ENCODE measurements around the gene UBR2.

The UBR2 gene

GRCh38 chr6:42693725-42694323, 130.0 kb downstream of the UBR2 start:
- TF ChIP-seq NFIC (IDR thresholded peaks at IDR 0.05) (no peak), TCF12 (IDR thresholded peaks at IDR 0.05; ENCODE audit: low read depth) (no peak), CEBPB (IDR thresholded peaks at IDR 0.05) (no peak), TEAD4 (IDR thresholded peaks at IDR 0.05) (no peak), CREB1 (IDR thresholded peaks at IDR 0.05; ENCODE audit: low read depth) (no peak), USF1 (IDR thresholded peaks at IDR 0.05) (no peak), MAX (IDR thresholded peaks at IDR 0.05) (no peak), REST (IDR thresholded peaks at IDR 0.05; ENCODE audit: low read depth) (no peak), YY1 (IDR thresholded peaks at IDR 0.05; ENCODE audit: low read depth) (no peak), EGR1 (IDR thresholded peaks at IDR 0.05) (no peak), FOXM1 (IDR thresholded peaks at IDR 0.05; ENCODE audit: borderline replicate concordance, low read depth) (no peak), EP300 (IDR thresholded peaks at IDR 0.05; ENCODE audit: borderline replicate concordance) (no peak), RAD21 (IDR thresholded peaks at IDR 0.05; ENCODE audit: low read depth) (no peak), TAF1 (IDR thresholded peaks at IDR 0.05; ENCODE audit: low read depth) (no peak), ZBTB7A (IDR thresholded peaks at IDR 0.05; ENCODE audit: low read depth) (no peak)

- TF ChIP-seq EGR1 (IDR thresholded peaks at IDR 0.05) (no peak), RAD21 (IDR thresholded peaks at IDR 0.05; ENCODE audit: low read depth) (no peak), YY1 (IDR thresholded peaks at IDR 0.05; ENCODE audit: low read depth) (no peak), TEAD4 (IDR thresholded peaks at IDR 0.05) (no peak), EP300 (IDR thresholded peaks at IDR 0.05; ENCODE audit: borderline replicate concordance) (no peak), REST (IDR thresholded peaks at IDR 0.05; ENCODE audit: low read depth) (no peak), MAX (IDR thresholded peaks at IDR 0.05) (no peak), CREB1 (IDR thresholded peaks at IDR 0.05; ENCODE audit: low read depth) (no peak), CEBPB (IDR thresholded peaks at IDR 0.05) (no peak), ZBTB7A (IDR thresholded peaks at IDR 0.05; ENCODE audit: low read depth) (no peak), TAF1 (IDR thresholded peaks at IDR 0.05; ENCODE audit: low read depth) (no peak), FOXM1 (IDR thresholded peaks at IDR 0.05; ENCODE audit: borderline replicate concordance, low read depth) (no peak), NFIC (IDR thresholded peaks at IDR 0.05) (no peak), TCF12 (IDR thresholded peaks at IDR 0.05; ENCODE audit: low read depth) (no peak), USF1 (IDR thresholded peaks at IDR 0.05) (no peak)
These were observed 130.8 kb downstream of the UBR2 start for GRCh38 chr6:42694586-42694985.

- TF ChIP-seq FOXM1 (IDR thresholded peaks at IDR 0.05; ENCODE audit: borderline replicate concordance, low read depth) (no peak), ZBTB7A (IDR thresholded peaks at IDR 0.05; ENCODE audit: low read depth) (no peak), EGR1 (IDR thresholded peaks at IDR 0.05) (no peak), TCF12 (IDR thresholded peaks at IDR 0.05; ENCODE audit: low read depth) (no peak), TAF1 (IDR thresholded peaks at IDR 0.05; ENCODE audit: low read depth) (no peak), CREB1 (IDR thresholded peaks at IDR 0.05; ENCODE audit: low read depth) (no peak), MAX (IDR thresholded peaks at IDR 0.05) (no peak), TEAD4 (IDR thresholded peaks at IDR 0.05) (no peak), NFIC (IDR thresholded peaks at IDR 0.05) (no peak), EP300 (IDR thresholded peaks at IDR 0.05; ENCODE audit: borderline replicate concordance) (no peak), RAD21 (IDR thresholded peaks at IDR 0.05; ENCODE audit: low read depth) (no peak), YY1 (IDR thresholded peaks at IDR 0.05; ENCODE audit: low read depth) (no peak), USF1 (IDR thresholded peaks at IDR 0.05) (no peak), REST (IDR thresholded peaks at IDR 0.05; ENCODE audit: low read depth) (no peak), CEBPB (IDR thresholded peaks at IDR 0.05) (no peak)
These were observed 132.9 kb downstream of the UBR2 start for GRCh38 chr6:42696526-42697267.
